SJSA1 (cell line): ENCODE measurements around the gene TMC7. TPM values are rescaled to one million over a fixed set of nuclear protein-coding genes. Genes with fewer than 3 reads are reported as not detected.
"Not testable (repeated sequence)": the region's sequence is repeated elsewhere in the genome, so short reads cannot be mapped to it uniquely, and the experiment has no call there.

ENCODE experiments used
- DNase-seq, 2 experiments: peaks; one replicate each; pipeline ENCODE4 v3.0.0-alpha.2; 2015 to 2020; ENCODE audit warnings: low spot score in 2 of 2, low read depth in 1 of 2
- H3K27ac ChIP-seq: fragments of 250-450 bp; sonication (Bioruptor Pico); 2 replicates; pipeline ENCODE4 v1.5.1; 2020; ENCODE audit warnings: mild to moderate bottlenecking, moderate library complexity
- H3K27me3 ChIP-seq: fragments of 250-450 bp; sonication (Bioruptor Pico); replicated peaks from 2 replicates; pipeline ENCODE4 v1.5.1; 2020; ENCODE audit warnings: mild to moderate bottlenecking, moderate library complexity
- H3K36me3 ChIP-seq: fragments of 250-450 bp; sonication (Bioruptor Pico); 2 replicates; pipeline ENCODE4 v1.5.1; 2020; ENCODE audit warnings: mild to moderate bottlenecking
- H3K4me1 ChIP-seq: fragments of 250-450 bp; sonication (Bioruptor Pico); replicated peaks from 2 replicates; pipeline ENCODE4 v1.6.1; 2021; ENCODE audit warnings: mild to moderate bottlenecking
- H3K4me3 ChIP-seq: fragments of 250-450 bp; sonication (Bioruptor Pico); 2 replicates; pipeline ENCODE4 v1.5.1; 2020; ENCODE audit warnings: mild to moderate bottlenecking
- H3K9me3 ChIP-seq: fragments of 250-450 bp; sonication (Bioruptor Pico); replicated peaks from 2 replicates; pipeline ENCODE4 v1.5.1; 2020; ENCODE audit warnings: mild to moderate bottlenecking
- total RNA-seq: library from RNA; depleted of rRNA; stranded (reverse); fragments of >200 nt; shearing (Covaris generic); gene quantifications from 2 replicates; pipeline ENCODE4 v1.2.3, GENCODE V29; 2014

Gene TMC7
- total RNA-seq, 1 experiment from 2014 or later: 0.84 TPM

GRCh38 chr16:18958621-18959029 is 25.1 kb upstream of the TMC7 start:
- H3K36me3 ChIP-seq: no peaks in the 10 kb centered on the region
- no peaks in the 10 kb centered on the region for H3K27me3 ChIP-seq
- H3K4me1 ChIP-seq: peaks cover 3% of the 10 kb centered on the region; the same call in 1 of the 2 replicates
- no peak overlapping the region for H3K4me3 ChIP-seq
- no peaks in the 10 kb centered on the region for H3K9me3 ChIP-seq
- DNase-seq: no peak
- no peak overlapping the region for H3K27ac ChIP-seq

GRCh38 chr16:18959031-18959505 is 24.7 kb upstream of the TMC7 start:
- H3K27ac ChIP-seq: no peak overlapping the region
- H3K9me3 ChIP-seq: no peaks in the 10 kb centered on the region
- no peak overlapping the region for H3K4me3 ChIP-seq
- no peak for DNase-seq
- no peaks in the 10 kb centered on the region for H3K27me3 ChIP-seq
- no peaks in the 10 kb centered on the region for H3K36me3 ChIP-seq
- H3K4me1 ChIP-seq: peaks cover 3% of the 10 kb centered on the region; the same call in 1 of the 2 replicates

- Histone ChIP-seq H3K27ac (no peak overlapping the region), H3K9me3 (no peaks in the 10 kb centered on the region)
- no peak for DNase-seq
These were observed 18.2 kb upstream of the TMC7 start for GRCh38 chr16:18965555-18965954.

GRCh38 chr16:18966791-18967190 is 16.9 kb upstream of the TMC7 start:
- H3K4me1 ChIP-seq: no peaks in the 10 kb centered on the region
- no peaks in the 10 kb centered on the region for H3K27me3 ChIP-seq
- no peaks in the 10 kb centered on the region for H3K36me3 ChIP-seq
- no peaks in the 10 kb centered on the region for H3K9me3 ChIP-seq
- no peak overlapping the region for H3K27ac ChIP-seq
- no peak overlapping the region for H3K4me3 ChIP-seq
- no peak for DNase-seq

More at GRCh38 chr16:18965555-18965954, 18.2 kb upstream of the TMC7 start:
- Histone ChIP-seq H3K27me3 (no peaks in the 10 kb centered on the region), H3K4me1 (no peaks in the 10 kb centered on the region), H3K4me3 (no peak overlapping the region), H3K36me3 (no peaks in the 10 kb centered on the region)

GRCh38 chr16:18969050-18969854 is 14.5 kb upstream of the TMC7 start:
- Histone ChIP-seq H3K36me3 (no peaks in the 10 kb centered on the region), H3K9me3 (no peaks in the 10 kb centered on the region), H3K4me3 (no peak overlapping the region), H3K27me3 (no peaks in the 10 kb centered on the region), H3K27ac (no peak overlapping the region), H3K4me1 (no peaks in the 10 kb centered on the region)
- peak; percentile 72 to 83 for DNase-seq

GRCh38 chr16:18969855-18970240 is 13.9 kb upstream of the TMC7 start:
- DNase-seq: no peak
- no peak overlapping the region for H3K27ac ChIP-seq
- H3K36me3 ChIP-seq: no peaks in the 10 kb centered on the region
- no peaks in the 10 kb centered on the region for H3K4me1 ChIP-seq
- no peaks in the 10 kb centered on the region for H3K9me3 ChIP-seq
- H3K27me3 ChIP-seq: 0 out of 2 replicates have a peak, but pooled peaks cover 2% of the 10 kb centered on the region
- H3K4me3 ChIP-seq: no peak overlapping the region

GRCh38 chr16:18975109-18975508 is 8.6 kb upstream of the TMC7 start:
- Histone ChIP-seq H3K4me1 (no peaks in the 10 kb centered on the region), H3K27me3 (0 out of 2 replicates have a peak, but pooled peaks cover 10% of the 10 kb centered on the region), H3K4me3 (no peak overlapping the region), H3K9me3 (no peaks in the 10 kb centered on the region), H3K36me3 (no peaks in the 10 kb centered on the region), H3K27ac (no peak overlapping the region)
- no peak for DNase-seq

GRCh38 chr16:18979936-18980335 is 3.8 kb upstream of the TMC7 start:
- Histone ChIP-seq H3K36me3 (no peaks in the 10 kb centered on the region), H3K27ac (no peak overlapping the region), H3K9me3 (no peaks in the 10 kb centered on the region), H3K27me3 (0 out of 2 replicates have a peak, but pooled peaks cover 7% of the 10 kb centered on the region), H3K4me3 (no peak overlapping the region), H3K4me1 (peaks cover 6% of the 10 kb centered on the region; the same call in 1 of the 2 replicates)
- no peak for DNase-seq

GRCh38 chr16:18984435-18985005 is 786 bp downstream of the TMC7 start:
- Histone ChIP-seq H3K4me3 (peak overlapping the region; percentile 59), H3K36me3 (no peaks in the 10 kb centered on the region), H3K4me1 (peaks cover 6% of the 10 kb centered on the region; the same call in 1 of the 2 replicates), H3K27me3 (no peaks in the 10 kb centered on the region), H3K27ac (no peak overlapping the region), H3K9me3 (no peaks in the 10 kb centered on the region)
- DNase-seq: no peak

- not testable (repeated sequence) for H3K4me1 ChIP-seq, H3K9me3 ChIP-seq, DNase-seq, H3K4me3 ChIP-seq, H3K36me3 ChIP-seq, H3K27me3 ChIP-seq, H3K27ac ChIP-seq
These were observed 1.5 kb downstream of the TMC7 start for GRCh38 chr16:18985256-18985655.

- H3K4me1 ChIP-seq, H3K36me3 ChIP-seq, H3K27me3 ChIP-seq, H3K9me3 ChIP-seq, H3K27ac ChIP-seq, DNase-seq, H3K4me3 ChIP-seq: not testable (repeated sequence)
These were observed 8.0 kb downstream of the TMC7 start for GRCh38 chr16:18991731-18992130.

- not testable (repeated sequence) for DNase-seq, H3K9me3 ChIP-seq, H3K27ac ChIP-seq, H3K4me3 ChIP-seq, H3K4me1 ChIP-seq, H3K27me3 ChIP-seq, H3K36me3 ChIP-seq
These were observed 9.8 kb downstream of the TMC7 start for GRCh38 chr16:18993531-18993930.

GRCh38 chr16:18994181-18994580 is 10.4 kb downstream of the TMC7 start:
- DNase-seq, H3K27me3 ChIP-seq, H3K4me3 ChIP-seq, H3K27ac ChIP-seq, H3K9me3 ChIP-seq, H3K36me3 ChIP-seq: not testable (repeated sequence)
- peaks cover 12% of the 10 kb centered on the region for H3K4me1 ChIP-seq

GRCh38 chr16:18995406-18995805 is 11.7 kb downstream of the TMC7 start:
- H3K36me3 ChIP-seq, H3K27me3 ChIP-seq, H3K4me3 ChIP-seq, H3K27ac ChIP-seq, DNase-seq, H3K9me3 ChIP-seq: not testable (repeated sequence)
- peaks cover 14% of the 10 kb centered on the region for H3K4me1 ChIP-seq
